ENCODE measurements around the gene EML6. TPM values are rescaled to one million over a fixed set of nuclear protein-coding genes. Genes with fewer than 3 reads are reported as not detected.
"Not testable (repeated sequence)": the region's sequence is repeated elsewhere in the genome, so short reads cannot be mapped to it uniquely, and the experiment has no call there.

EML6 gene
- polyA plus RNA-seq, 6 donors from 2014 or later = 0.04 to 0.56 (median 0.18) TPM; not detected in 1

DNA sequence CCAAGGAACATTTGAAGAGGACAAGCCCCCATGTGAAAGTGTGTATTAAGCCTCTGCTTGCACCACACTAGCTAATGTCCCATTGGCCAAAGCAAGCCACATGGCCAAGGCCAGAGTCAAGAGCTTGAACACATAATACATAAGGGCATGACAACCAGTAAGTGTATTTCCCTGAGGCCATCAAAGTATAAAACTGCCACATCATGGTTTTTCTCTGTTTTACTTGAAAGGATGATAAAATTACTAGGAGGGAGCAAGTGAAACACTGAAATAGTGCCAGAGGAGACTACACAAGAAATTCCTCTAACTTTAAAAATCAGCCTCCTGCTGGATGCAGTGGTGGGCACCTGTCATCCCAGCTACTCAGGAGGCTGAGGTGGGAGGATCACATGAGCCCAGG lies 30.9 kb upstream of the EML6 start:
- H3K4me1 Mint-ChIP-seq = no peaks in the 10 kb centered on the region
- ATAC-seq (ENCODE audit: low read depth in 2 of 2) = no peak

GRCh38 chr2:54695378-54695777 lies 28.1 kb upstream of the EML6 start:
- Mint-ChIP-seq H3K36me3 (no peaks in the 10 kb centered on the region), H3K27me3 (peaks cover 0 to 5% (median 0%) of the 10 kb centered on the region in 3 donors), H3K9me3 (peaks cover 0 to 6% (median 0%) of the 10 kb centered on the region in 7 donors), H3K27ac (peak overlapping the region in 1 of 6 donors; percentile 74), H3K4me1 (no peaks in the 10 kb centered on the region), H3K4me3 (no peak overlapping the region)
- DNase-seq (no peak), ATAC-seq (ENCODE audit: low read depth in 2 of 2) (no peak)

More for the DNA sequence above, 30.9 kb upstream of the EML6 start:
- DNase-seq = no peak
- Mint-ChIP-seq H3K4me3 (no peak overlapping the region), H3K27ac (no peak overlapping the region), H3K27me3 (peaks cover 0 to 18% (median 3%) of the 10 kb centered on the region in 3 donors), H3K36me3 (peaks cover 0 to 5% of the 10 kb centered on the region in 2 donors), H3K9me3 (peaks cover 0 to under 1% (median 0%) of the 10 kb centered on the region in 7 donors)

GRCh38 chr2:54697934-54698333 lies 25.5 kb upstream of the EML6 start:
- H3K27ac Mint-ChIP-seq = no peak overlapping the region
- H3K4me3 Mint-ChIP-seq = no peak overlapping the region
- peaks cover 0 to 6% (median 0%) of the 10 kb centered on the region in 7 donors for H3K9me3 Mint-ChIP-seq
- peaks cover 0 to 5% (median 0%) of the 10 kb centered on the region in 3 donors for H3K27me3 Mint-ChIP-seq
- no peak for DNase-seq
- no peak for ATAC-seq (ENCODE audit: low read depth in 2 of 2)
- H3K36me3 Mint-ChIP-seq = no peaks in the 10 kb centered on the region
- H3K4me1 Mint-ChIP-seq = no peaks in the 10 kb centered on the region

DNA sequence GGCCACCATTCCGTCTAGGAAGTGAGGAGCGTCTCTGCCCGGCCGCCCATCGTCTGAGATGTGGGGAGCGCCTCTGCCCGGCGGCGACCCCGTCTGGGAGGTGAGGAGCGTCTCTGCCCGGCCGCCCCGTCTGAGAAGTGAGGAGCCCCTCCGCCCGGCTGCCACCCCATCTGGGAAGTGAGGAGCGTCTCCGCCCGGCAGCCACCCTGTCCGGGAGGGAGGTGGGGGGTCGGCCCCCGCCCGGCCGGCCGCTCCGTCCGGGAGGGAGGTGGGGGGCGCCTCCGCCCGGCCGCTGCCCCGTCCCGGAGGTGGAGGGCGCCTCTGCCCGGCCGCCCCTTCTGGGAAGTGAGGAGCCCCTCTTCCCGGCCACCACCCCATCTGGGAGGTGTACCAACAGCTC lies 24.5 kb upstream of the EML6 start:
- not testable (repeated sequence) for H3K36me3 Mint-ChIP-seq; H3K4me3 Mint-ChIP-seq; ATAC-seq (ENCODE audit: low read depth in 2 of 2); H3K9me3 Mint-ChIP-seq; DNase-seq; H3K27me3 Mint-ChIP-seq; H3K4me1 Mint-ChIP-seq
- H3K27ac Mint-ChIP-seq = peak overlapping the region in 1 of 6 donors; percentile 9

DNA sequence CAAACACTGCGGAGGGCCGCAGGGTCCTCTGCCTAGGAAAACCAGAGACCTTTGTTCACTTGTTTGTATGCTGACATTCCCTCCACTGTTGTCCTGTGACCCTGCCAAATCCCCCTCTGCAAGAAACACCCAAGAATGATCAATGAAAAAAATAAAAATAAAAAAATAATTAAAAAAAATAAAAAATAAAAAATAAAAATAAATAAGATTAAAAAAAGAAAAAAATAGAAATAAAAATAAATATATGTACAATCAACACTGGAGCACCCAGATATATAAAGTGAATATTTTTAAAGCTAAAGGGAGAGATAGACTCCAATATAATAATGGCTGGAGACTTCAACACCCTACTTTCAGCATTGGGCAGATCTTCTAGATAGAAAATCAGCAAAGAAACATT lies 23.8 kb upstream of the EML6 start:
- Mint-ChIP-seq H3K27ac (no peak overlapping the region), H3K9me3 (peaks cover 0 to 6% (median 0%) of the 10 kb centered on the region in 7 donors), H3K4me3 (no peak overlapping the region), H3K36me3 (no peaks in the 10 kb centered on the region), H3K27me3 (peaks cover 0 to 5% (median 1%) of the 10 kb centered on the region in 3 donors), H3K4me1 (no peaks in the 10 kb centered on the region)
- no peak for ATAC-seq (ENCODE audit: low read depth in 2 of 2)
- no peak for DNase-seq

GRCh38 chr2:54701029-54701428 lies 22.4 kb upstream of the EML6 start:
- Mint-ChIP-seq H3K36me3 (no peaks in the 10 kb centered on the region), H3K4me1 (no peaks in the 10 kb centered on the region), H3K27me3 (peaks cover 0 to 4% (median under 1%) of the 10 kb centered on the region in 3 donors), H3K4me3 (no peak overlapping the region), H3K9me3 (peaks cover 0 to 6% (median 0%) of the 10 kb centered on the region in 7 donors), H3K27ac (peak overlapping the region in 1 of 6 donors; percentile 45)
- DNase-seq = no peak
- no peak for ATAC-seq (ENCODE audit: low read depth in 2 of 2)

DNA sequence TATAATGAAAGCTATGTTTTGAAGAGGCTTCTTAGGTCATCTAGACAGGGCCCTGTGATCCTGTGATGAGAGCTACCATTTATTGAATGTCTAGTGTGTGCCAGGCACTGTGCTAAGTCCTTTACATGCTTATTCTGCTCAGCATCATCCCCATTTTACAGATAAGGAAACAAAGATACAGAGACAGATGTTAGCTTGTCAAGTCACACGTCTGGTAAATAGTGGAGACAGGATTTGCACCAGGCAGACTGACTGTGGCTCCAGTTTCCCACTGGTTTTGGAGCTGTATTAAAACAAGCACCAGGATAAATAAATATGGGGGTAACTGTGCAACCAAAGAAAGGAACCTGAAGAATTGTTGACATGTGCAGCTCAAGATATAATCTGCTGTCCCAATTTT lies 19.2 kb upstream of the EML6 start:
- no peaks in the 10 kb centered on the region for H3K36me3 Mint-ChIP-seq
- no peaks in the 10 kb centered on the region for H3K9me3 Mint-ChIP-seq
- no peak overlapping the region for H3K27ac Mint-ChIP-seq
- peaks cover 0 to 6% (median 4%) of the 10 kb centered on the region in 3 donors for H3K27me3 Mint-ChIP-seq
- H3K4me3 Mint-ChIP-seq = no peak overlapping the region
- H3K4me1 Mint-ChIP-seq = peaks cover 0 to 6% (median 0%) of the 10 kb centered on the region in 3 donors
- ATAC-seq (ENCODE audit: low read depth in 2 of 2) = no peak
- no peak for DNase-seq

DNA sequence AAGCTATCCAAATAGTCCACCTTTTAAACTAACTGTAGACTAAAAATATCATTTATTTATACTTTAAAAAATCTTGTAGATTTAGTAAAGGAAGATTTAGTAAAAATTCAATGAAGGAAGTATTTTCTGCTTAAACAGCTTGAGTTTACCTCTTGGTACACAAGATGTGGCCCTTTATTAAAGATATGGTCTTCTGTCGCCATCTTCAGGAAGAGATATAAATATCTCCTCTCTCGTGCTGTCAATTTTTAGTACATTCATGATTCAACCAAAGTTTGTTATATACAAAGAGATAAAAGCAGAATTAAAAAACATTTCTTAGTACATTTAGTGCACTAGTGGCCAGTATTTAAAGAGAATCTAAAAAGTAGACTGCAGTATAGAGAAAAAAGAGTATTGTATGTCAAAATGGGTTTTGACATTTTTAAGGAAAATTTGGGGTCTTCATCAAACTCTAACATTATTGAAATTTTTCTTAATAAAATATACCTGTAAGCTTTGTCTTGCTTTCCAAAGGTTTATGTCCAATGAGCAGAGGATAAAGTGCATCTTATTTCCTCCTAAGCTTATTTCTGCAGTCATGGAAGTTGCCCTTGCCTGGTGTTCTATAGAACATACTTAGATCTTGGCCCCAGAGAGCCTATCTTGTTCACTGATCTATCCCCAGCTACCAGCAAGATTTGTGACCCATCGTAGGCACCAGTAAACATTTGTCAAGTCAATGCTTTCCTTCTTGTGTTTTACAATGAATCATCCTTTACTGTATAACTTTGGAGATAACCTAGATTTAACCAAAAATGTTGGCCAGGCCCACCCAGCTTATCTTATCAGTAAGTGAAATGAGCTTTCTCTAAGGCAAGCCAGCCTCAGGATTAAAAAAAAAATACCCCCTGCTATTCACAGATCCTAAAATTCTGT lies 18.5 kb upstream of the EML6 start:
- Mint-ChIP-seq H3K9me3 (no peaks in the 10 kb centered on the region), H3K4me3 (no peak overlapping the region), H3K36me3 (no peaks in the 10 kb centered on the region), H3K27me3 (peaks cover 5 to 9% (median 9%) of the 10 kb centered on the region in 3 donors), H3K4me1 (peaks cover 0 to 6% (median 0%) of the 10 kb centered on the region in 3 donors), H3K27ac (peak overlapping the region in 1 of 6 donors; percentile 50)
- ATAC-seq (ENCODE audit: low read depth in 2 of 2) = peak; percentile 30 to 47
- peak; percentile 46 for DNase-seq

DNA sequence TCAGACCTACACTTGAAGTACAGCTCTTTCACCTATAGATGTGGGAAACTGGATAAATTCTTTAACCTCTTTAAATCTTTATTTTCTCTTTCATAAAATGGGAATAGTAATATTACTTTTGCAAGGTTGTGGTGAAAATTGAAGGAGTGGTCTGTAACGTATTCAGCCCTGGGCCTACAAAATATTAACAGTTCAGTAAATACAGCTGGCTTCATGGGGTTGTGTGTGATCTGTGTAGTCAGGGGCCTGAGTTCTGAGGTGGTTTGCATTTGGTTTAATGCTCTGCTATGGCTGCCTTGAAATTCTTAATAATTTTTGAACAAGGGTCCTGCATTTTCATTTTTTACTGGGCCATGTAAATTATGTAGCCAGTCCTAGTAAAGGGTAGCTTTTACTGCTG lies 16.8 kb upstream of the EML6 start:
- Mint-ChIP-seq H3K36me3 (no peaks in the 10 kb centered on the region), H3K27me3 (peaks cover 10 to 16% (median 12%) of the 10 kb centered on the region in 3 donors), H3K4me1 (peaks cover 0 to 10% (median 0%) of the 10 kb centered on the region in 3 donors), H3K4me3 (no peak overlapping the region), H3K27ac (no peak overlapping the region), H3K9me3 (no peaks in the 10 kb centered on the region)
- ATAC-seq (ENCODE audit: low read depth in 2 of 2) (no peak), DNase-seq (no peak)

DNA sequence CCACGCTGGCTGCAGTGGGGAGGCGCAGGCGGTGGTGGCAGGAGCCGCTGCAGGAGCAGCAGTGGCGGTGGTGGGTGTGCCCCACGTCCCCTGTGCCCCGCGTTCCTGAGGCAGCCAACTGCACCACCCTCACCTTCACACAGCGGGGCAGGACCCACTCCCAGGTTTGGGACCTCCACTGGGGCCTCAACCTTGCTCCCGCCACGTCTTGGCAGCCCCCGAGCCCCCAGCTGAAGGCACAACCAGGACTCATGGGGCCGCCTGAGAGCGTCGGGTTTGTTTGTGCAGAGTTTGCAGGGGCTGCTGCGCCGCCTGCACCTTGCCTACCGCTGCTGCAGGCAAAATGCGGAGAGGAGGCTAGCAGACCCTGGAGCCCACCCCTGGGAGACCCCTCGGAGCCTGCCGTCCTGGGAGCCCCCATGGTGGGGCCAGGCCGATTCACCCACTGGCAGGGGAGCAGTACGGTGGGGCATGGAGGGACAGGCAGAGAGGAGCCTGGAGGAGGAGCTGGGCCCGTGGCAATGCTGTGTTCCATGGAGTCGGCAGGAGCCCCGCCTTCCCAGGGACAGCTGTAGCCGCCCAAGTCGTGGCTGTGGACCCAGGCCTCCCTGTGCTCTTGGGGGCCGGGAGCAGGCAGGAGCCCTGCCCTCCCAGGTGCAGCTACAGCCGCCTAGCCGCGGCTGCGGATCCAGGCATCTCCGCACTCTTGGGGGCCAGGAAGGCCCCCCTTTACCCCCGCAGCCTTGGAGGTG lies 14.7 kb upstream of the EML6 start:
- Mint-ChIP-seq H3K27ac (no peak overlapping the region), H3K4me1 (peaks cover 0 to 10% (median 0%) of the 10 kb centered on the region in 3 donors), H3K9me3 (no peaks in the 10 kb centered on the region), H3K36me3 (no peaks in the 10 kb centered on the region), H3K4me3 (peak overlapping the region in 7 of 8 donors; percentile 65 to 87 (median 80)), H3K27me3 (peaks cover 10 to 21% (median 12%) of the 10 kb centered on the region in 3 donors)
- ATAC-seq (ENCODE audit: low read depth in 2 of 2) = peak; percentile 64 to 67
- peak; percentile 25 for DNase-seq

DNA sequence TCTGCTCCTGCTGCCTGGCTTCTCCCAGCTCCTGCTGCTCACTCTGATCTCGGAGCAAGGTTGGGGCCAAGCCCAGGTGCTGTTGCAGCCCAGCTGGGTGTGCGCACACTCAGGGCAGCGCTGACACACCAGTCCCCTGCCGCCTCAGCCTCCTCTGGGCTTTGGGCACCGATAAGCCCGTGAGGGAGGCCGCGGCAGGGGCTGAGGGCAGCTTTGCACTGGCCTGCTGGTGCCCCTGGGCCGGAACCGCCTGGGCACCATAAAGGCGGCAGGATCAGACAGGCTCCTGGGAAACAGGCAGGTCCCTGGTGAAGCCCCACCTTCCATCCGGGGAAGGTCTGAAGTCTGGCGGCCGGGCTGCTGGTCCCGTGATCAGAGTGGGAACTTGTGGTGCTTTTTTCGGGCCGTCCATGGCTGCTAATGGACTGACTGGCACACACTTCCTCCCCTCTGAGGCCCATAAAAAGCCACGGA lies 14.1 kb upstream of the EML6 start:
- peaks cover 0 to 10% (median 0%) of the 10 kb centered on the region in 3 donors for H3K4me1 Mint-ChIP-seq
- no peak for DNase-seq
- no peak overlapping the region for H3K27ac Mint-ChIP-seq
- peaks cover 10 to 21% (median 12%) of the 10 kb centered on the region in 3 donors for H3K27me3 Mint-ChIP-seq
- peak overlapping the region; percentile 56 to 87 (median 80) for H3K4me3 Mint-ChIP-seq
- H3K9me3 Mint-ChIP-seq = no peaks in the 10 kb centered on the region
- ATAC-seq (ENCODE audit: low read depth in 2 of 2) = peak; percentile 48 to 53
- no peaks in the 10 kb centered on the region for H3K36me3 Mint-ChIP-seq

DNA sequence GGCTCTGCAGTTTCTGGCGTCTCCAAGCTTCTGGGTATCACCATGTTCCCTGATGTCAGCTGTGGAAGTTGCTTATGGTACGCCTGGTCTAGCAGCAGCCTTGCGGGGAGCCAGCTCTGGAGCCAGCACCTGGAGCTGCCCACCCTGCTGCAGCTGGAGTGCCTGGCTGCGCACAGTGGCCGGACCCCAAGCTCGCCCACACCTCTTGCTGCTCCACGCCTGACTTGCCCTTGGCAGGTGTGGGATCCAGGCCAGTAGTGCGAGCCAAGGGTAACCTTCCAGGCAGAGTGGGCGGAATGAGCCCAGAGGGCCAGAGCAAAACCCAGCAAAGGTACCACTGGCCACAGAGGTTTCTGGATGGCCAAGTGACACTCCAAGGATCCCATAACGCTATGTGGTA lies 13.2 kb upstream of the EML6 start:
- peak overlapping the region in 1 of 6 donors; percentile 85 for H3K27ac Mint-ChIP-seq
- H3K4me1 Mint-ChIP-seq = peaks cover 0 to 10% (median 0%) of the 10 kb centered on the region in 3 donors
- peak overlapping the region in 5 of 8 donors; percentile 72 to 80 (median 77) for H3K4me3 Mint-ChIP-seq
- H3K9me3 Mint-ChIP-seq = no peaks in the 10 kb centered on the region
- DNase-seq (no peak), ATAC-seq (ENCODE audit: low read depth in 2 of 2) (no peak)
- peaks cover 6 to 21% (median 12%) of the 10 kb centered on the region in 3 donors for H3K27me3 Mint-ChIP-seq
- no peaks in the 10 kb centered on the region for H3K36me3 Mint-ChIP-seq

GRCh38 chr2:54712516-54712915 lies 10.9 kb upstream of the EML6 start:
- Mint-ChIP-seq H3K4me3 (no peak overlapping the region), H3K36me3 (no peaks in the 10 kb centered on the region), H3K27me3 (peaks cover 12 to 21% (median 14%) of the 10 kb centered on the region in 3 donors), H3K9me3 (no peaks in the 10 kb centered on the region), H3K27ac (no peak overlapping the region), H3K4me1 (peaks cover 0 to 10% (median 0%) of the 10 kb centered on the region in 3 donors)
- DNase-seq (no peak), ATAC-seq (ENCODE audit: low read depth in 2 of 2) (no peak)
